SK-N-MC (cell line): ENCODE measurements around the gene ADAMTS15.
A peak's percentile ranks its signal among the peaks of the same experiment; 100 is the strongest.

Source experiments
- DNase-seq: peaks from one replicate; pipeline ENCODE4 v3.0.0-alpha.2; 2011; ENCODE audit warnings: low read depth, low spot score
- H3K27ac ChIP-seq: fragments of 200-600 bp; sonication (generic); 2 replicates; pipeline ENCODE4 v1.5.1; 2016; ENCODE audit warnings: mixed run types
- H3K36me3 ChIP-seq: fragments of 200-600 bp; sonication (generic); 2 replicates; pipeline ENCODE4 v1.6.1; 2017; ENCODE audit warnings: antibody characterized with exemption, low read length, mixed read lengths; ENCODE audit not compliant: insufficient read depth
- H3K4me3 ChIP-seq: fragments of 200-600 bp; sonication (generic); 2 replicates; pipeline ENCODE4 v1.5.1; 2016
- H3K9ac ChIP-seq: fragments of 200-600 bp; sonication (generic); 2 replicates; pipeline ENCODE4 v1.8.0; 2017; ENCODE audit warnings: mixed run types, mixed read lengths; ENCODE audit not compliant: insufficient read length
- H3K9me3 ChIP-seq: fragments of 200-600 bp; sonication (generic); 2 replicates; pipeline ENCODE4 v1.6.1; 2017; ENCODE audit warnings: low read depth, mild to moderate bottlenecking, antibody characterized with exemption, low read length, moderate library complexity, mixed read lengths
- EZH2 ChIP-seq: fragments of 200-600 bp; sonication (generic); IDR thresholded peaks from one replicate; pipeline ENCODE4 v1.6.1; 2017; ENCODE audit warnings: antibody characterized with exemption
- FOXP2 ChIP-seq: optimal IDR thresholded peaks from 2 replicates; pipeline ENCODE3; 2011; ENCODE audit warnings: mild to moderate bottlenecking, moderate library complexity; ENCODE audit not compliant: insufficient read depth; ENCODE audit errors: extremely low read length, control extremely low read depth
- POLR2AphosphoS5 ChIP-seq: IDR thresholded peaks from 2 replicates; pipeline ENCODE4 v1.6.1; 2012; ENCODE audit warnings: mild to moderate bottlenecking, low read depth, low read length, borderline replicate concordance

ADAMTS15 gene

GRCh38 chr11:130424613-130425140 lies 23.8 kb upstream of the ADAMTS15 start:
- H3K4me3 ChIP-seq, result no peak overlapping the region
- H3K27ac ChIP-seq, result no peak overlapping the region
- H3K9ac ChIP-seq, result no peak overlapping the region
- no peaks in the 10 kb centered on the region for H3K9me3 ChIP-seq
- no peaks in the 10 kb centered on the region for H3K36me3 ChIP-seq
- DNase-seq, result no peak
- no peak for TF ChIP-seq POLR2AphosphoS5

GRCh38 chr11:130425156-130425555 lies 23.3 kb upstream of the ADAMTS15 start:
- TF ChIP-seq FOXP2, result no peak
- TF ChIP-seq EZH2, result no peak
- no peak for TF ChIP-seq POLR2AphosphoS5

DNA sequence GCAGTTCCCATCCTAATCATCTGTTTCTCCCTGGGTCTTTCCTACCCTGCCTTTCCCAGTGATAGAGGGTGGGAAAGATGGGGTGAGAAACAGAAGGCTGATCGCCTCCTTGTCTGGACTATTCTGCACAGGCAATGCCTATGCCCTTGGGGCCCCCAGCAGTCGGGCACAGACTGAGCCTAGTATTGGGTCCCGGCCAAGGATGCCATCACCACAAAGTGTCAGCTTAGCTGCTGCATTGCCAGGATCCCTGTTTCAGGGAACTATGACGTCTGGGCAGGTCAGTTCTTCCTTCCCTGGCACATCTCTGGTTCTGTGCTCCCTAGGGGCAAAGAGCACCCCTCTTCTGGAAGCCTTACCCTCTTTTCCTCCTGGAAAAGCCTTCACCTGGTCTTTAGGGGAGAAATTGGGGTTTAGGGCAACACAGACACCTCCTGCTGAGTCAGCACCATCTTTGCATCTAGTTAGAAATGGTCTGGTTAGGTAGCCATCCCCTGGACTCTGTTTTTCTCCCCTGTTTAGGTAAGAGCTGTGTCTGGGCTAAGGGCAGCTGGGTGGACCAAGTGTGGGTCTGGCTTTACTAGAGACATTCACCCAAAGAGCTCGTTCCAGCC lies 22.1 kb upstream of the ADAMTS15 start:
- no peak overlapping the region for H3K4me3 ChIP-seq
- no peak overlapping the region for H3K27ac ChIP-seq
- no peak for DNase-seq
- no peak overlapping the region for H3K9ac ChIP-seq
- no peaks in the 10 kb centered on the region for H3K36me3 ChIP-seq
- TF ChIP-seq EZH2 (no peak), FOXP2 (no peak), POLR2AphosphoS5 (no peak)
- no peaks in the 10 kb centered on the region for H3K9me3 ChIP-seq

More at GRCh38 chr11:130425156-130425555, 23.3 kb upstream of the ADAMTS15 start:
- no peak for DNase-seq
- Histone ChIP-seq H3K9ac (no peak overlapping the region), H3K36me3 (no peaks in the 10 kb centered on the region), H3K9me3 (no peaks in the 10 kb centered on the region), H3K27ac (no peak overlapping the region), H3K4me3 (no peak overlapping the region)

GRCh38 chr11:130426837-130427341 lies 21.6 kb upstream of the ADAMTS15 start:
- Histone ChIP-seq H3K9ac (no peak overlapping the region), H3K27ac (no peak overlapping the region), H3K9me3 (no peaks in the 10 kb centered on the region), H3K36me3 (no peaks in the 10 kb centered on the region), H3K4me3 (no peak overlapping the region)
- no peak for TF ChIP-seq POLR2AphosphoS5
- no peak for TF ChIP-seq FOXP2
- no peak for TF ChIP-seq EZH2
- no peak for DNase-seq

GRCh38 chr11:130427581-130428315 lies 20.7 kb upstream of the ADAMTS15 start:
- no peak overlapping the region for H3K9ac ChIP-seq
- TF ChIP-seq FOXP2, result no peak
- no peak for TF ChIP-seq POLR2AphosphoS5
- peak; percentile 93 for TF ChIP-seq EZH2
- H3K4me3 ChIP-seq, result no peak overlapping the region

DNA sequence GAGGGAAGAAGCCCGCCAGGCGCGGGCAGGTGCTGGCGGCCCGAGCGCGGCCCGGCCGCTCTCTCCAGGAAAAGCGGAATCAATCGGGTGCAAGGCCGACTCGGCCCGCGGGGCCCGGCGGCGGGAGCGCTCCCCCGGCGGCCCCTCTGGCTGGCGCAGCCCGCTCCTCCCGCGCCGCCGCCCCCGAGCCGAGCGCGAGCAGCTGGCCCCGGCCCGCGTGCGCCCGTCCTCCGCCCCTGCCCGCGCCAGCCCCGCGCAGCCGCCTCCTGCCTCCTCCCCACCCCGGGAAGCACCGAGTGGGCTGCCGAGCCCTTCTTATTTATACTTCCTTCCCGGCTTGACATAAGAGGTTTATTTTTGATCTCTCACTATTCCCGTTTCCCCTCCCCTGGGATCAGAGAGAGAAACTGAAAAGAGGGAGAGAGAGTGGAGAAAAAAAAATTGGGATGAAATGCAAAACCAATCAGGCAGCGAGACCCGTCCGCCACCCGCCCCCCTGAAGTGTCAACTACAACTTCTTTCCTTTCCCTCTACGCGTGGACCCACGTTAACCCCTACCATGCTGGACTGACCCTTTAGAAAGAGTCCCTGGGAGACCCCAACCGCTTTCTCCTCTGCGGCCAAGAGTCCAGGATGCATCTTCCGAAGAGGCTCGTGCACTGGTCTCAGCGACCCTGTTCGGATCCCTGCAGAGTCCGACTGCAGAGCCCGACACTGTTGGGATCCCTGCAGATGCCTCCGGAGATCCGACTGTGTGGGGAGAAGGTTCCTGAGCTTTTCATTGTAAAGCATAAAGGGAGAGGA lies 19.9 kb upstream of the ADAMTS15 start, which contains the start of gene ADAMTS8:
Gene ADAMTS8, minus strand, starts transcription at position 294 of the 804 bp plus-strand sequence. CDS start 323 bp downstream, outside the sequence.
- Histone ChIP-seq H3K4me3 (no peak within 1 kb of the TSS), H3K27ac (no peak within 1 kb of the TSS), H3K9me3 (no peaks in the 10 kb centered on the region), H3K9ac (no peak within 1 kb of the TSS), H3K36me3 (no peaks in the 10 kb centered on the region)
- no peak for DNase-seq
- peak; percentile 95 for TF ChIP-seq EZH2
- TF ChIP-seq POLR2AphosphoS5, result no peak

More at GRCh38 chr11:130427581-130428315, 20.7 kb upstream of the ADAMTS15 start:
- no peak overlapping the region for H3K27ac ChIP-seq
- DNase-seq, result no peak
- H3K9me3 ChIP-seq, result no peaks in the 10 kb centered on the region
- no peaks in the 10 kb centered on the region for H3K36me3 ChIP-seq

- H3K4me3 ChIP-seq, result no peak overlapping the region
- H3K36me3 ChIP-seq, result no peaks in the 10 kb centered on the region
- DNase-seq, result no peak
- no peak overlapping the region for H3K27ac ChIP-seq
- H3K9ac ChIP-seq, result no peak overlapping the region
- H3K9me3 ChIP-seq, result no peaks in the 10 kb centered on the region
- TF ChIP-seq EZH2, result no peak
- TF ChIP-seq POLR2AphosphoS5, result no peak
- no peak for TF ChIP-seq FOXP2
Measured at GRCh38 chr11:130429120-130429681, 19.2 kb upstream of the ADAMTS15 start.
